Testis (tissue), 2 donors: Measurements from ENCODE around the gene GLG1.

Experiments
- POLR2A ChIP-seq: fragments of 450-650 bp; IDR thresholded peaks from one replicate; pipeline ENCODE4 v1.6.1; 2017; ENCODE audit warnings: antibody characterized with exemption, mild to moderate bottlenecking, moderate library complexity
- TF ChIP-seq, protein P1 (sequence below), 3 experiments: fragments of 450-650 bp in 2 of 3; fragments of 200-600 bp in 1 of 3; sonication (generic) in 1 of 3; IDR thresholded peaks; one replicate each; pipeline ENCODE4 v1.5.1; 2016 to 2019; ENCODE audit warnings: antibody characterized with exemption in 3 of 3, mild to moderate bottlenecking in 2 of 3, moderate library complexity in 1 of 3

DNA sequence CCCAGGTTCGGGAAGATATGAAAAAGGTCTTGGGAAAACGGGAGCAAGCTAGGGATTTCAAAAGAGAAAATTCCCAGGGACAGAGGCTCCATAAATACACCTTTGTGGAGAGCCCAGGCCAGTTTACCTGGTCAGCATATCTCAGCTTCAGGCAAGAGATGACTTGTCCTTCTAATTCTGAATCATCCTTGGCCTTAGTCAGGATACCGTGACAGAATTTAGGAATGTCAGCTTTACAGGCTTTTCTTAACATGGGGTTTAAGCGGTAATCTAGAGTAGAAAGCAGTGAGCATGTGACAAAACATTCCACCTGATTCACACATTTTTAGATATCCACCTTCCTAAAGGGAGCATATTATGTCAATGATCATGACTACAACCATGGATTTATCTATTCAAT is 144.6 kb downstream of the GLG1 start:
- TF ChIP-seq, protein P1, sequence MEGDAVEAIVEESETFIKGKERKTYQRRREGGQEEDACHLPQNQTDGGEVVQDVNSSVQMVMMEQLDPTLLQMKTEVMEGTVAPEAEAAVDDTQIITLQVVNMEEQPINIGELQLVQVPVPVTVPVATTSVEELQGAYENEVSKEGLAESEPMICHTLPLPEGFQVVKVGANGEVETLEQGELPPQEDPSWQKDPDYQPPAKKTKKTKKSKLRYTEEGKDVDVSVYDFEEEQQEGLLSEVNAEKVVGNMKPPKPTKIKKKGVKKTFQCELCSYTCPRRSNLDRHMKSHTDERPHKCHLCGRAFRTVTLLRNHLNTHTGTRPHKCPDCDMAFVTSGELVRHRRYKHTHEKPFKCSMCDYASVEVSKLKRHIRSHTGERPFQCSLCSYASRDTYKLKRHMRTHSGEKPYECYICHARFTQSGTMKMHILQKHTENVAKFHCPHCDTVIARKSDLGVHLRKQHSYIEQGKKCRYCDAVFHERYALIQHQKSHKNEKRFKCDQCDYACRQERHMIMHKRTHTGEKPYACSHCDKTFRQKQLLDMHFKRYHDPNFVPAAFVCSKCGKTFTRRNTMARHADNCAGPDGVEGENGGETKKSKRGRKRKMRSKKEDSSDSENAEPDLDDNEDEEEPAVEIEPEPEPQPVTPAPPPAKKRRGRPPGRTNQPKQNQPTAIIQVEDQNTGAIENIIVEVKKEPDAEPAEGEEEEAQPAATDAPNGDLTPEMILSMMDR (IDR thresholded peaks at IDR 0.05): no peak
- TF ChIP-seq POLR2A: no peak
